Measurements from ENCODE around the gene MTFMT.
"Not testable (repeated sequence)": the region's sequence is repeated elsewhere in the genome, so short reads cannot be mapped to it uniquely, and the experiment has no call there.

Gene MTFMT

DNA sequence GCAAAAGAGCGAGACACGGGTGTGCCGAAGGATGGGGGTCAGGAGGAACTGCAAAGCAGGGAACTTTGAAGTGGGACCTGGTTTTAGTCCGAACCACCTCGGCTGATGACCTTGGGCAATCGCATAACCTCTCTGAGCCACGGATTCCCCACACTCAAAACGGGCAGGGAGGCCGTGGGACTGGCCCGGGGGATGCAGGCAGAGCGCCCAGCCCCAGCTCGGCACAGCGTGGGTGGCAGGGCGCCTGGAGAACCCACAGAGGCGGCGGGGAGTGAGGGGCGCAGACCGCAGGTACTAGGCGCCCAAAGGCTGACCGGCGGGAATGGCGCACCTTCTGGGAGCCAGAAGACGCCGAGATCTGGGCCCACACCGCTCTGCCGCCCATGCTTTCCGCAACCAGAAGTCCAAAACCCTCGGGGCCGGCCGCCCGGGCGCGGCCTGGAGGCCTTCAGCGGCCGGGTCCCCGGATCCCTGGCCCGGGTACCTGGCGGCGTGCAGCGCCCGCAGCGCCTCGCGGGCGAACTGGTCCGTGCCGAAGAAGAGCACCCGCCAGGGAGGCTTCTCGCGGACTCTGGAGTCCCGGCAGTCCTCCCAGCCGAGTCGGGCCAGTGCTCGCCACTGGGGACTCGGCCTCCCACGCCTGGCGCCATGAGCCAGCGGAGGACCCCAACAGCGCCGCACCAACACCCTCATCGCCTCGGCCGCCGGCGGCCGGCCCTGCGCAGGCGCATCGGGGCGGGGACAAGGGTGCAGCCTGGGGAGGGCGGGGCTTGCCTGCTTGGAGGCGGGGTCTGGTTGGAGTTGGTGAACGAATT lies at the start of gene MTFMT:
Gene MTFMT, minus strand, starts transcription at position 719 of the 815 bp plus-strand sequence. Its CDS starts 26 bp downstream, at position 693.
- peak; percentile 81 for DNase-seq (ENCODE audit: low read depth)

DNA sequence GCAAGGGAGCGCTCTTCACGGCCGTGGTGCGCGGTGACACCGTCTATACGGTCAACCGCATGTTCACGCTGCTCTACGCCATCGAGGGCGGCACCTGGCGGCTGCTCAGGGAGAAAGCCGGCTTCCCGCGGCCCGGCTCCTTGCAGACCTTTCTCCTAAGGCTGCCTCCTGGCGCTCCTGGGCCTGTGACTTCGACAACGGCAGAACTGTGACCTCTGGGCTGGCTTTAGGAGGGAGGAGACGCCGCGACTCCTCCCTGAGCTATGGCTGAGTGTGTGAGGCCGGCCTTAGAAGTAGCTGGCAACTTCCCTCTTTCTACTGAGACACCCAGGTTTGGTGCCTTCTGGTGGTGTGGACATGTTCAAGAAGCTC lies 48.5 kb upstream of the MTFMT start:
- no peak for DNase-seq (ENCODE audit: low read depth)

DNA sequence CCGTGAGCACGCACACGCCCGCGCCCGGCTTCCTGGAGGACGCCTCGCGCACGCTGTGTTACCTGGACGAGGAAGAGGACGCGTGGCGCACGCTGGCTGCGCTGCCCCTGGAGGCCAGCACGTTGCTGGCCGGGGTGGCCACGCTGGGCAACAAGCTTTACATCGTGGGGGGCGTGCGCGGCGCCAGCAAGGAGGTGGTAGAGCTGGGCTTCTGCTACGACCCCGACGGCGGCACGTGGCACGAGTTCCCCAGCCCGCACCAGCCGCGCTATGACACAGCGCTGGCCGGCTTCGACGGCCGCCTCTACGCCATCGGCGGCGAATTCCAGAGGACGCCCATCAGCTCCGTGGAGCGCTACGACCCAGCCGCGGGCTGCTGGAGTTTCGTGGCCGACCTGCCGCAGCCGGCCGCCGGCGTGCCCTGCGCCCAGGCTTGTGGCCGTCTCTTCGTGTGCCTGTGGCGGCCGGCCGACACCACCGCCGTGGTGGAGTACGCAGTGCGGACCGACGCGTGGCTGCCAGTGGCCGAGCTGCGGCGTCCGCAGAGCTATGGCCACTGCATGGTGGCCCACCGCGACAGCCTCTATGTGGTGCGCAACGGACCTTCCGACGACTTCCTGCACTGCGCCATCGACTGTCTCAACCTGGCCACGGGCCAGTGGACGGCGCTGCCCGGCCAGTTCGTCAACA lies 48.0 kb upstream of the MTFMT start:
- no peak for DNase-seq (ENCODE audit: low read depth)

DNA sequence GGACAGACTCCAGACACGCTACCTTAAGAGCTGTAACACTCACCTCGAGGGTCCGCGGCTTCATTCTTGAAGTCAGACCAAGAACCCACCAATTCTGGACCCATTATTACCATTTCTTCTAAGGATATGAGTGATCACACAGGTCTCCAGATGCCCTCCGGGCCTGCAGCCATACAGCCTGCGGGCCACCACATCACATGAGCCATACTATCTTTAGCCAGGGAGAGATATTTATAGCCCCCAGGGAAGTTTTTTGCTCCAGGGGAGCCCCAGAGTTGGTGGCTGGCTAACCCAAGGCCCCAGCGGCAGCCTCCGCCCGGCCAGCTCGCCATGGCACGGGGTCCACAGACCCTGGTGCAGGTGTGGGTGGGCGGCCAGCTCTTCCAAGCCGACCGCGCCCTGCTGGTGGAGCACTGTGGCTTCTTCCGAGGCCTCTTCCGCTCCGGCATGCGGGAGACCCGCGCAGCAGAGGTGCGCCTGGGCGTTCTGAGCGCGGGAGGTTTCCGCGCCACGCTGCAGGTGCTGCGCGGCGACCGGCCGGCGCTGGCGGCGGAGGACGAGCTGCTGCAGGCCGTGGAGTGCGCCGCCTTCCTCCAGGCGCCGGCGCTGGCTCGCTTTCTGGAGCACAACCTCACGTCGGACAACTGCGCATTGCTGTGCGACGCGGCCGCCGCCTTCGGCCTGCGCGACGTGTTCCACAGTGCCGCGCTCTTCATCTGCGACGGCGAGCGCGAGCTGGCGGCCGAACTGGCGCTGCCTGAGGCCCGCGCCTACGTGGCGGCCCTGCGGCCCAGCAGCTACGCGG lies 47.2 kb upstream of the MTFMT start, which contains the start of gene KBTBD13:
Gene KBTBD13, plus strand, starts transcription at position 261 of the 805 bp plus-strand sequence. Its CDS starts 70 bp downstream, at position 331.
- no peak for DNase-seq (ENCODE audit: low read depth)

DNA sequence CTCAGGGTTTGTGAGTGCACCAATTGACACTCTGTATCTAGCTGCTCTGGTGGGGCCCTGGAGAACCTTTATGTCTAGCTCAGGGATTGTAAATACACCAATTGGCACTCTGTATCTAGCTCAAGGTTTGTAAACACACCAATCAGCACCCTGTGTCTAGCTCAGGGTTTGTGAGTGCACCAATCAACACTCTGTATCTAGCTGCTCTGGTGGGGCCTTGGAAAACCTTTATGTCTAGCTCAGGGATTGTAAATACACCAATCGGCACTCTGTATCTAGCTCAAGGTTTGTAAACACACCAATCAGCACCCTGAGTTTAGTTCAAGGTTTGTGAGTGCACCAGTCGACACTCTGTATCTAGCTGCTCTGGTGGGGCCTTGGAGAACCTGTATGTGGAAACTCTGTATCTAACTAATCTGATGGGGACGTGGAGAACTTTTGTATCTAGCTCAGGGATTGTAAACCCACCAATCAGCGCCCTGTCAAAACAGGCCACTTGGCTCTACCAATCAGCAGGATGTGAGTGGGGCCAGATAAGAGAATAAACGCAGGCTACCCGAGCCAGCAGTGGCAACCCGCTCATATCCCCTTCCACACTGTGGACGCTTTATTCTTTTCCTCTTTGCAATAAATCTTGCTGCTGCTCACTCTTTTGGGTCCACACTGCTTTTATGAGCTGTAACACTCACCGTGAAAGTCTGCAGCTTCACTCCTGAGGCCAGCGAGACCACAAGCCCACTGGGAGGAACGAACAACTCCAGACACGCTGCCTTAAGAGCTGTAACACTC lies 46.4 kb upstream of the MTFMT start:
- not testable (repeated sequence) for DNase-seq (ENCODE audit: low read depth)

DNA sequence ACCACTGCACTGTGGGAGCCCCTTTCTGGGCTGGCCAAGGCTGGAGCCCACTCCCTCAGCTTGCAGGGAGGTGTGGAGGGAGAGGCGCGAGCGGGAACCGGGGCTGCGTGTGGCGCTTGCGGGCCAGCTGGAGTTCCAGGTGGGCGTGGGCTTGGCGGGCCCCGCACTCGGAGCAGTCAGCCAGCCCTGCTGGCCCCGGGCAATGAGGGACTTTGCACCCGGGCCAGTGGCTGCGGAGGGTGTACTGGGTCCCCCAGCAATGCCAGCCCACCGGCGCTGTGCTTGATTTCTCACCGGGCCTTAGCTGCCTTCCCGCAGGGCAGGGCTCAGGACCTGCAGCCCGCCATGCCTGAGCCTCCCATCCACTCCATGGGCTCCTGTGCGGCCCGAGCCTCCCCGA lies 45.5 kb upstream of the MTFMT start:
- not testable (repeated sequence) for DNase-seq (ENCODE audit: low read depth)

DNA sequence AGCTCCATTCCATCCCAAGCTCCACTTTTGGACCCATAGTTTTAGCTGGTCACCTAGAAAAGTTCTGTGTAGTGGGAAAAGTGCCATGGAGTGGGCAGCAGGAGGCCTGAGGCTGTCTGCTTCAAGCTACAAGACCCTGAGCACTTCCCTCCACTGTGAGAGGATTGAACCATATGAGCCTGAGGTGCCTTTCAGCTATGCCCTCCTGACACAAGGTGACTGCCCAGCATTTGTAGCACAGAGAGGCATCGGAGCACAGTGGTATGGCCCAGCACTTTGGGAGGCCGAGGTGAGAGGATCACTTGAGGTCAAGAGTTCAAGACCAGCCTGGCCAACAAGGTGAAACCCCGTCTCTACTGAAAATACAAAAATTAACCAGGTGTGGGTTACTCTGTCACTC lies 43.2 kb upstream of the MTFMT start:
- DNase-seq (ENCODE audit: low read depth), result no peak

DNA sequence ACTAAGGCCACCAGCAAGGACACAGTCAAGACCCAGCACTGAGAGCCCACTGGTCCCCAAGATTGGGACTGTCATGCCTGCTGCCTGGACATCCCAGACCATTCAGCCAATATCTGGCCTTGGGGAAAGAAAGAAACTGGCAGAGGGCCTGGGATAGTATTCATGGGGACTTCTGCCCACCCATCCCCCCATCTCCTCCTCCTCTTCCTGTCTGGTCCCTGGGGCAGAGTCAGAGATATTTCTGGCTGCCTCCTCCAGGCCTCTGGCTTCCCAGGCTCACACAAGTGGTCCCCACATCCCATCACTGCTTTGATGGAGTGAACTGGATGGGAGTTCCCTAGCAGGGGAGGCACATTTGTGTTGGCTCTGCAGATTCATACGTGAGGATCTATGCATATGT lies 42.6 kb upstream of the MTFMT start:
- no peak for DNase-seq (ENCODE audit: low read depth)

DNA sequence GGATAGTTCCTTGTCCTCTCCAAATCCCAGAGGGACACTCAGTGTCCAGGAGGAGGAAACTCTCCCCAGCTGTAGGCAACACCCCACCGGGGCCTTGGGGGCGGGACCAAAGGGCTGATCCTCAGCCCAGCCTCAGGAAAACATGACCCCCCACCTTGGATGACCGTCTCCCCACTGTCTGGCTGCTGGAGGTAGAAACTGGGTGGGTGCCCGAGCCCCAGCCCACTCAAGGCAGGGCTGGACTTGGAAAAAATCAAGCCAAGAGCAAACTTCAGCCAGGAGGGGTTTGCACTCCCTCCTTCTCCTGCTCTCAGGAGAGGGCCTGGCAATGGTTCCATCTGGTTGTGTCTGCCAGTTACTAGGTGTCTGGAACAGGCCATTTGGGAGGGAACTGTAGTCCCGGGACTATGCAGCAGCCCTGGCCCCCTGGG lies 42.0 kb upstream of the MTFMT start:
- no peak for DNase-seq (ENCODE audit: low read depth)

DNA sequence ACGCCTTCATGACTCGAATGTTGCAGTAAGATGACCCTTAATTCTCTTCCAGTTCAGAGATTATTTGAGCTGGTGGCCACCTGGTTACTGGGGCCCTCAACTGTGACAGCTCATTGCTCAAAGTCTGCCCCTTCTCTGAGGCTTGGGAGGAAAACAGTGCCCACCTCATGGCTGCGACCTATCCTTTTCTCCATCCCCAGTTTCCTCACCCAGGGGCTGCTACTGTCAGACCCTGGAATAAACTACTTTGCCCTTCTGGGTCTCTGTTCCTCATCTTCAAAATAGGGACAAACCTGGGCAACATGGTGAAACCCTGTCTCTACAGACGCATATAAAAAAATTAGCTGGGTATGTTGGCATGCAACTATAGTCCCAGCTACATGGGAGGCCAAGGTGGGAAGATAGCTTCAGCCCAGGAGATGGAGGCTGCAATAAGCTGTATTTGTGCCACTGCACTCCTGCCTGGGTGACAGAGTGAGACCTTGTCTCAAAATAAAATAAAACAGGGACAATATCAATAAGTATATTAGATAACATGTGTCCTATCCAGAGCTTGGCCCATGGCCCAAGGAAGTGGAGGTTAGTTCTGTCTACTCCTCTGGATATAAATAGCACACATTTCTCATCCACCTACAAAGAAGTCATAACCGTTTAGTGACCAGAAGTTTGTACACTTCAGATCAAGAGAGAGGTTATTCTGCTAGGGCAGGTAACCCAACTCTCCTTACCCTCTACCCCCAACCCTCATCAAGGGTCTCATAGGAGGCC lies 40.5 kb upstream of the MTFMT start:
- DNase-seq (ENCODE audit: low read depth), result no peak

DNA sequence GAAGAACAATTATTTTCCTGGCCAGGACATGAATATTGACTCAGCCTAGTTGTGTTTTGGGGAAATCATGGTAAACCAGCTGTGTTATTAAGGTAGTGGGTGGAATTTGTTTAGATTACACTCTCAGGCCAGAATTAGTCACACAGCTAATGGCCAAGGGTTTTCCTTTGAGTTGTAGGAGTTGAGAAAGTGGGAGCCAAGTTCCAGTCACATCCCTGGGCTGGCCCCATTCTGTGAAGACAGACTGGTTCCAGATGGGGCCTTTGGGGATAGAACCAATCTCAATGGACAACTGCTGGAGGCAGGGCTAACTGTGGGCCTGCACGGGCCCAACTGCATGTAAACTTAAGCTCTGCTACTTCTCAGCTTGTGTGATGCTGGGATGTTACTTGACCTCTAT lies 39.7 kb upstream of the MTFMT start:
- DNase-seq (ENCODE audit: low read depth), result no peak

DNA sequence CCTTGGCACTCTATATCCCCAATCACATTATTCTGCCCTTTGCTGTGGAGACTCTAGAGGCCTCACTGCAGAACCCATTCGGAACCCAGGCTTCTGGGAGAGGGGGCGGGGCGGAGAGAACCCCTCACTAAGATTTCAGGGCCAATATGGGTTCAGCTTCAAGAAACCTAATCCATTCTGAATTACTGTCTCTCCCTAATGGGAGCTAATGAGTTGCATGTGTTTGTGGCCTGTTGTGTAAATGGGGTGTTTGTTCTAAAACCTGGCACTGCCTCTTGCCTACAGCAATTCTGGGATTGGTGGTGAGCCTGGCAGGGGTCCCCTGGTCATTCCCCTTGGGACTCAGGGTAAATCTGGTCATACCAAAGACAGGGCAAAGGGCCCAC lies 39.0 kb upstream of the MTFMT start:
- no peak for DNase-seq (ENCODE audit: low read depth)

DNA sequence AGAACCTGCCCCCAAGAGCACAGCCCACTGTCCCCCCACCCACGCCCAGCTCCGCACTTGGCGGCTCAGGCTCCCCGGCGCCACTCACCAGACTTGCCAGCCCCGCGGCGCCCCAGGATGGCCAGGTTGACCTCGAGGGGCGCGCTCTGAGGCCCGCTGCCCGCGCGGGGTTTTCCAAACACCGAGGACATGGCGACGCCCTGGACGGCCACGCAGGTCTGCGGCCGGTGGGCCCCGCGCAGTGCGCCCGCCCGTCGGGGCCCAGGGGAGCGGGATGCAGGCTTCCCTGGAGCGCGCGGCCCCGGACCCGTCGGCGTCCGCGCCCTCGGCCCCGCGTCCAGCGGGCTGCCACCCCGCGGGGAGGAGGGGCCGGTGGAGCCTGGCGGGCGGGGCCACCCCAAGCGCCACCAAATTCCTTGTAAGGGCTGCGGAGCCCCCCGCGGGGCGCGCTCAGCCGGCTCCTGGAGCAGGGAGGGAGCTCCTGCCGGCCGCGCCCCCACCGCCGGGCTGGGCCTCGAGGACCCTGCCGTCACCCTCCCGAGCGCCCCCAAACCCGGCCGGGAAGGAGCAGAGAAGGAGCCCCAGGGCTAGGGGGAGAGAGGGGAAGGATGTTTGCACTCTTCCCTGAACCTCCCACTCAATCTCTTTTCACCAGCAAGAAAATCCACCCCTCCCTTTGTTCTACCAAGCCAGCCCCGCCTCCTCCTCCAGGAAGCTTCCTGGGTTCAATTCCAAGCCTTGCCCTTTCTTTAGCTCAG lies 38.4 kb upstream of the MTFMT start, which contains the start of gene RASL12:
Gene RASL12, minus strand, starts transcription at position 347 of the 758 bp plus-strand sequence. Its CDS starts 156 bp downstream, at position 191.
- no peak for DNase-seq (ENCODE audit: low read depth)

DNA sequence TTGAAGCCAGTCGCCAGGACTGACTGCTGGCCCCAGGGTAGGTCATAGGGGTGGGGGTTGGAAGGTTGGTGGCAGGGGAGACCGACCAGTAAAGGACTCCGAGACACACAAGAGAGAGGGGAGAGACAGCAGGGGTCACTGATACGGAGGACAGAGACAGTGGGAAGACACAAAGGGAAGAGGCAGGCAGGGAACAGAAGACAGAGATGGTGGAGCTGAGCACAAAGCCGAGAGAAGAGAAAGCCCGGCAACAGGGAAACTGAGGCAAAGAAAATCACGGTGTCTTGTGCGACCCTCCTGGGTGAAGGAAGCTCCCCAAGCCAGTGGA lies 37.8 kb upstream of the MTFMT start:
- DNase-seq (ENCODE audit: low read depth), result no peak

DNA sequence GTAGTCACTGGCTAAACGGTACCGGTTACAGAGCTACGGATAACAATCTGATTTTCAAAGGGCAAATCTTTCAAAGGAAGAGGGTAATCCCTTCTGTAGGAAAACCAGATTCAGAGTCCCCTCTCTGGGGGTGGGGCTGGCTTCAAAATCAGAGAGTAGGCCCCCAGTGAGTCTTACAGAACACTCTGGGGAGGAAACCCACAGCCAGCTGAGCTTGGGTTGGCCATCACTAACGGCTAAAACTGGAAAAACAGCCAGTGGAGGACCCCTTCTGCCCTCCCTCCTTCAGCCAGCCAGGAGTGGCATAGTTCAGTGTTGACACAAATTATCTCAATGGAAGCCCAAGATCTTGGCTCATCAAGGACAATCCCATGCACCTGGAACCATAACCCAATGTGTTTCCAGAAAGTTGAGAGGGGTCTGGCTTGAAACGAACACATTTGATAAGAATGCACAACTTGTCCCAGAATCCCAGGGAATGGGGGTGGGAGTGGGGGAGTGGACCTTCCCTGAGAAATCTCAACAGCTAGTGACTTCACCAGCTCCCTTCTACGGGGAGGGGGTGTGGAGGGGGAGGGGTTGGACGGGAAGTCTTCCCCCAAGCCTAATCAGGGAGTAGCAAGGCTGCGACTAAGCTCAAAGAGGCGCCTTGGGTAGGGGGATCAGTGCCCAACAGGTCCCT lies 37.3 kb upstream of the MTFMT start:
- no peak for DNase-seq (ENCODE audit: low read depth)

DNA sequence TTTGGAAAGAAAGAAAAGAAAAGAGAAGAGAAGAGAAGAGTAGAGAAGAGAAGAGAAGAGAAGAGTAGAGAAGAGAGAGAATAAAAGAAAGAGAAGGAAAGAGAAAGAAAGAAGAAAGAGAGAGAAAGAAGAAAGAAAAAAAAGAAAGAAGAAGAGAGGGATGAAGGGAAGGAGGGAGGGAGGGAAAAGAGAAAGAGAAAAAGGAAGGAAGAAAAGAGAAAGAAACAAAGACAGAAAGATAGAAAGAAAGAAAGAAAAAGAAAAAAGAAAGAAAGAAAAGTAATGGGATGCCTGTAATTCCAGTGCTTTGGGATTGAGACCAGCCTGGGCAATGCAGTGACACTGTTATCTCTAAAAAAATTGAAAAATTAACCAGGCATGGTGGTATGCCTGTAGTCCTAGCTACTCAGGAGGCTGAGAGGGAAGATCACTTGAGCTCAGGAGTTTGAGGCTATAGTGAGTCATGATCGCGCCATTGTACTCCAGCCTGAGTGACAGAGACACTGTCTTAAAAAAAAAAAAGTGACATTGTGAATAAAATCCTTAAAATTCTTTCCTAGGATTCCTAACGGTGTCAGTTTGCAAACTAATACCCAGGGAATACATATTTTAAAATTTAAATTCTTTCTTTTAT lies 36.7 kb upstream of the MTFMT start:
- no peak for DNase-seq (ENCODE audit: low read depth)

DNA sequence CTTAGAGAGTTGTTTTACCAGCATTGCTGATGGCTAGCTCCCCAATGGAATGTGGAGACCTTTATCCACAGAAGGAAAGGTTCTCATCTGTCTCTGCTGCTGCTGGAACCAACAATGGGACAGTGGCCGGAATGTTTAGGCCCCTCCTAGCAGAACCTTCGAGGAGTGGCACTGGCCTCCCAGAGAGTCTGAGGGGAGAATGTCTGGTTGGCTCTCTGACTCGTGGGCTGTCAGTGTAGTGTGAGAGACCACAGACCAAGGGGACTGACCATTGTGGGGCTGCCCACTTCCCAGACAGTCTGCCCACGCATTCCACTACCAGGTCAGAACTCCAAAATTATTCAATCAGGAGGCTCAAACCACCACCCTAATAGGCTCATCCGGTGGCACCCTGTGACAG lies 33.3 kb upstream of the MTFMT start:
- no peak for DNase-seq (ENCODE audit: low read depth)

DNA sequence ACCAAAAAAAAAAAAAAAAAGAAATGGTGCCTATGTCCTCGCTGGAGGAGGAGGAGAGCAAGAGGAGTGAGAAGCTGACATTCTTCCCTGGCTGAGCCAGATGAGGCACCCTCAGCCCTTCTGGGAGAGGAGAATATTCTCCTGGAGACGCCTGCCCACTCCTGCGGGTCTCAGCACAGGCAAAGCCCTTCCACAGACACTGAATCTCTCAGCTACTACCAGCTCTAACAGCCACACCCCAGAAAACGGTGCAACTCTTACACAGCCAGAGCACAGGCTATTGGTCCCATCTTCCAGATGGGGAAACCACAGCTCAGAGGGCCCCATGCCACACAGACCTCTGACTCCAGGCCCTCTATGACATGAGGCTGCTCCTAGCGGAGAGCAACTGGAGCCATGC lies 32.6 kb upstream of the MTFMT start:
- no peak for DNase-seq (ENCODE audit: low read depth)
